ENCODE measurements around the gene OVOL1. TPM values are rescaled to one million over a fixed set of nuclear protein-coding genes. Genes with fewer than 3 reads are reported as not detected.

Gene OVOL1
- total RNA-seq, 1 experiment from 2014 or later = not detected

DNA sequence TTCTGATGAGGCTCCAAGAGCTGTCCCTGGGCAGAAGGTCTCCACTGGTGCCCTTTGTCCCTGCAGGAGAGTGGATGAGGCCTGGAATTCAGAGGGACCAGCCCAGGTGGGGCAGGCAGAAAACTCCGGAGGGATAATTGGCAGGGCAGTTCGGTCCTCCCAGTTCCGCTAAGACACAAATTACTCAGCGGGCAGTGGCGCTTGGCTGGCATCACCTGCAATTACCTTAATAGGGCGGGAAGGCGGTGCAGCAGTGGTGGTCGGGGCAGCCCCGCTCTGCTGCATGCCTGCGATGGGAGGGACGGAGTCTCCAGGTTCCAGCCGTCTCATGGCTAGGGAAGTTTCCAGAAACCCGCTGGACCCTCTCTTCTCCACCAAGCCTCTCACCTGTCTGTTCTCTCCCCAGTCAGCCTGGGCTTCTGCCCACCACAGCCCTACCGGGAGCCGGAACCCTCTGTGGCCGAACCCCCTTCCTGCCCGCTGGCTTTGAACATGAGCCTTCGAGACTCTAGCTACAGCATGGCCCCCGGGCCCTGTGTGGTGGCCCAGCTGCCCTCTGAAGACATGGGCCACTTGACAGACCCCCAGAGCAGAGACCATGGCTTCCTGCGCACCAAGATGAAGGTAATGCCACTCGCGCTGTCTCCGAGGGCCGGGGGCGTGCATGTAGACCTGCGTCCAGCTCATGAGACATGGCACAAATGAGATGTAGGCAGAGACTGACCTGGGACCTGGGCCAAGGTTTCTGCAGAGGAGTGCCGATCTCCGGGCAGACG lies 7.0 kb downstream of the OVOL1 start:
- no peaks in the 10 kb centered on the region for H3K9me3 ChIP-seq (ENCODE audit: low read depth, low read length, poor library complexity, severe bottlenecking)
- intact Hi-C loops (cut with micrococcal nuclease; ENCODE audit: unreplicated experiment) = no loop called here
- no peak for DNase-seq (ENCODE audit: low spot score)
- POLR2A ChIA-PET (ENCODE audit: low non-redundant PET) = no interaction called here
- no peaks in the 10 kb centered on the region for H3K4me1 ChIP-seq (ENCODE audit: insufficient read depth, low read length, poor library complexity, severe bottlenecking)
- H3K4me3 ChIP-seq (ENCODE audit: low read depth, low read length, poor library complexity, severe bottlenecking) = no peak overlapping the region
- H3K27me3 ChIP-seq (replicated peaks; ENCODE audit: insufficient read depth, low read depth, low read length, poor library complexity) = peaks cover 18% of the 10 kb centered on the region
- H3K36me3 ChIP-seq (ENCODE audit: insufficient read depth, low read length, poor library complexity, severe bottlenecking) = no peaks in the 10 kb centered on the region
- no TSS peak for BruUV-seq (replicated peaks)
- CTCF ChIA-PET = no interaction called here
- no peak for TF ChIP-seq EZH2 (IDR thresholded peaks at IDR 0.05; ENCODE audit: borderline replicate concordance, low read depth, low read length, poor library complexity, severe bottlenecking)
- TF ChIP-seq, protein P1, sequence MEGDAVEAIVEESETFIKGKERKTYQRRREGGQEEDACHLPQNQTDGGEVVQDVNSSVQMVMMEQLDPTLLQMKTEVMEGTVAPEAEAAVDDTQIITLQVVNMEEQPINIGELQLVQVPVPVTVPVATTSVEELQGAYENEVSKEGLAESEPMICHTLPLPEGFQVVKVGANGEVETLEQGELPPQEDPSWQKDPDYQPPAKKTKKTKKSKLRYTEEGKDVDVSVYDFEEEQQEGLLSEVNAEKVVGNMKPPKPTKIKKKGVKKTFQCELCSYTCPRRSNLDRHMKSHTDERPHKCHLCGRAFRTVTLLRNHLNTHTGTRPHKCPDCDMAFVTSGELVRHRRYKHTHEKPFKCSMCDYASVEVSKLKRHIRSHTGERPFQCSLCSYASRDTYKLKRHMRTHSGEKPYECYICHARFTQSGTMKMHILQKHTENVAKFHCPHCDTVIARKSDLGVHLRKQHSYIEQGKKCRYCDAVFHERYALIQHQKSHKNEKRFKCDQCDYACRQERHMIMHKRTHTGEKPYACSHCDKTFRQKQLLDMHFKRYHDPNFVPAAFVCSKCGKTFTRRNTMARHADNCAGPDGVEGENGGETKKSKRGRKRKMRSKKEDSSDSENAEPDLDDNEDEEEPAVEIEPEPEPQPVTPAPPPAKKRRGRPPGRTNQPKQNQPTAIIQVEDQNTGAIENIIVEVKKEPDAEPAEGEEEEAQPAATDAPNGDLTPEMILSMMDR (conservative IDR thresholded peaks at IDR 0.05; ENCODE audit: low read depth, low read length) = no peak
- H3K27ac ChIP-seq (ENCODE audit: low read depth, low read length, poor library complexity, severe bottlenecking) = no peak overlapping the region

DNA sequence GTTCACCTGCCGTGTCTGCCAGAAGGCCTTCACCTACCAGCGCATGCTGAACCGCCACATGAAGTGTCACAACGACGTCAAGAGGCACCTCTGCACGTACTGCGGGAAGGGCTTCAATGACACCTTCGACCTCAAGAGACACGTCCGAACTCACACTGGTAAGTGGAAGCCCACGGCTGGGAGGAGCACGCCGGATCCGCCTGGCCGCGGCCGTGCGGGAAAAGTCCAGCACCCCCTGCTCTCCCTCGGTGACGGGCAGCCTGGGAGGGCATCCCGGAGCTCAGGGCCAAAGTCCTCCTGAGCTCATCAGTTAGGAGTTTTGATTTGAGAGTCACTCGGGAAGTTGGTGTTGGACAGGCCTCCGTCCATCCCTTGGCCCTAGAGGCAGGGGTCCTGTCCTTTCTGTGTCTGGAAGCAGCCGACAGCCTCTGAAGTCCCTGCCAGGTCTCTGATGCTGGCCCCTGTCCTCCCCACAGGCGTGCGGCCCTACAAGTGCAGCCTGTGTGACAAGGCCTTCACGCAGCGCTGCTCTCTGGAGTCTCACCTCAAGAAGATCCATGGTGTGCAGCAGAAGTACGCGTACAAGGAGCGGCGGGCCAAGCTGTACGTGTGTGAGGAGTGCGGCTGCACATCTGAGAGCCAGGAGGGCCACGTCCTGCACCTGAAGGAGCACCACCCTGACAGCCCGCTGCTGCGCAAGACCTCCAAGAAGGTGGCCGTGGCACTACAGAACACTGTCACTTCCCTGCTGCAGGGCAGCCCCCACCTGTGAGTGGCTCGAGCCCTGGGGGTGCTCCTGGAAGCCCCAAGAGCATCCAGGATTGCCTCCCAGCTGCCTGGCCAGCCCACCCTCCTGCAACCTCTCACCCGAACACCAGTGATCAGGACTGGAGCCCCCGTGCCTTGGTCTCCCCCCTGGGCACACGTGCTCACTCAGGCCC lies 8.0 kb downstream of the OVOL1 start:
- DNase-seq (ENCODE audit: low spot score) = no peak
- H3K27ac ChIP-seq (ENCODE audit: low read depth, low read length, poor library complexity, severe bottlenecking) = no peak overlapping the region
- H3K27me3 ChIP-seq (replicated peaks; ENCODE audit: insufficient read depth, low read depth, low read length, poor library complexity) = peaks cover 9% of the 10 kb centered on the region
- ChIA-PET POLR2A (ENCODE audit: low non-redundant PET) (no interaction called here), CTCF (no interaction called here)
- H3K9me3 ChIP-seq (ENCODE audit: low read depth, low read length, poor library complexity, severe bottlenecking) = no peaks in the 10 kb centered on the region
- intact Hi-C loops (cut with micrococcal nuclease; ENCODE audit: unreplicated experiment) = no loop called here
- H3K4me3 ChIP-seq (ENCODE audit: low read depth, low read length, poor library complexity, severe bottlenecking) = no peak overlapping the region
- TF ChIP-seq, protein P1 (conservative IDR thresholded peaks at IDR 0.05; ENCODE audit: low read depth, low read length) = no peak
- no peak for TF ChIP-seq EZH2 (IDR thresholded peaks at IDR 0.05; ENCODE audit: borderline replicate concordance, low read depth, low read length, poor library complexity, severe bottlenecking)
- BruUV-seq (replicated peaks) = no TSS peak
- H3K36me3 ChIP-seq (ENCODE audit: insufficient read depth, low read length, poor library complexity, severe bottlenecking) = no peaks in the 10 kb centered on the region
- no peaks in the 10 kb centered on the region for H3K4me1 ChIP-seq (ENCODE audit: insufficient read depth, low read length, poor library complexity, severe bottlenecking)

DNA sequence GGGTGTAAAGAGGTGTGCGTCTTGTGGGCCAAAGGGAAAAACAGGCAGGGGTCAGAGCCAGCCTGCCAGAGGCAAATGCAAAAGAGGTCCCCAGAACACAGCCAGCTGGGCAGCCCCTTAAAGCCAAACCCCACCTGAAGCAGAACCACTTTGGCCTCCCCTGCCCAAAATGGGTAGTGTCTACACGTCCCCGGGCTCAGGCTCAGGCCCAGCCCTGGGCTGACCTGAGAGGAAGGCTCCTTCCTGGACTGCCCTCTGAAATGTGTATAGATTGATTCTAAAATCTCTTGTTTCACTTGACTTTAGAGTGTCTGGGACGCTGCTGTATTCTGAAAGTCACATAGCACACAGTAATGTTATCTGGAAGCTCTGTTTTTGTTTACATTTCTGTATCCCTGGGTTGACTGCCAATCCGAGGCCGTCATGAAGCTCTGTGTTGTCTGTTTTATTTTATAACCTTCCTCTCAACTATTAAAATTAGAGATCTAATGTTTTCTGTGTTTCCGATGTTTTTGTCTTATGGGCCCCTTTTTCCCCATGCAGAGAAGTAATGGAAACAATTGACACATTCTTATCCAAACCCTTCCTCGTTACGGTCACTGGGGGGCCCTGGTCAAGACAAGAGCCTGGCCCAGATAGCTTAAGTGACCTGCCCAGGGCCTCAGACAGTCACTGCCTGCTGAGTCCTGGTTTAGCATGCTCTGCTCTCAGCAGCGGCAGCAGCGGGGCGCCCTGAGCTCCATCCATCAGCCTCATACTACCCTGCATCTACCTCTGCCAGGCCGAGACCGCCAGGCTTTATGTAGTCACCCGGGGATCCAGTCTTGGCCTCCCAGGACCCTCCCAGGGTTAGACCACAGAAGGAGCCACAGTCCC lies 10.1 kb downstream of the OVOL1 start:
- DNase-seq (ENCODE audit: low spot score) = no peak
- ChIA-PET CTCF (no interaction called here), POLR2A (ENCODE audit: low non-redundant PET) (no interaction called here)
- no peaks in the 10 kb centered on the region for H3K9me3 ChIP-seq (ENCODE audit: low read depth, low read length, poor library complexity, severe bottlenecking)
- H3K27ac ChIP-seq (ENCODE audit: low read depth, low read length, poor library complexity, severe bottlenecking) = no peak overlapping the region
- H3K4me3 ChIP-seq (ENCODE audit: low read depth, low read length, poor library complexity, severe bottlenecking) = no peak overlapping the region
- no peaks in the 10 kb centered on the region for H3K36me3 ChIP-seq (ENCODE audit: insufficient read depth, low read length, poor library complexity, severe bottlenecking)
- TF ChIP-seq, protein P1 (conservative IDR thresholded peaks at IDR 0.05; ENCODE audit: low read depth, low read length) = no peak
- no peak for TF ChIP-seq EZH2 (IDR thresholded peaks at IDR 0.05; ENCODE audit: borderline replicate concordance, low read depth, low read length, poor library complexity, severe bottlenecking)
- intact Hi-C loops (cut with micrococcal nuclease; ENCODE audit: unreplicated experiment) = no loop called here
- no peaks in the 10 kb centered on the region for H3K4me1 ChIP-seq (ENCODE audit: insufficient read depth, low read length, poor library complexity, severe bottlenecking)
- peaks cover 4% of the 10 kb centered on the region for H3K27me3 ChIP-seq (replicated peaks; ENCODE audit: insufficient read depth, low read depth, low read length, poor library complexity)
- BruUV-seq (replicated peaks) = no TSS peak
